GM10248 (cell line): ENCODE measurements around the gene PPP2R2C.

Experiments
- CTCF ChIA-PET: fragments of 300-600 bp; sonication (Branson Sonifier 250); formaldehyde crosslinking; extraction: SDS; loops from one replicate; lab custom pipeline; 2021; ENCODE audit warnings: antibody characterized with exemption; lab: Yijun Ruan, JAX
- POLR2A ChIA-PET: fragments of 350-650 bp; sonication (Branson Sonifier 250); formaldehyde crosslinking; extraction: SDS; loops from one replicate; lab custom pipeline; 2020; ENCODE audit warnings: antibody characterized with exemption; lab: Yijun Ruan, JAX
- DNase-seq: peaks from one replicate; pipeline ENCODE4 v3.0.0; 2012; ENCODE audit errors: extremely low spot score
- CTCF ChIP-seq: IDR thresholded peaks from 2 replicates; pipeline ENCODE4 v1.5.1; 2012; ENCODE audit warnings: mild to moderate bottlenecking, low read depth; ENCODE audit errors: extremely low read depth, missing control alignments, control extremely low read depth

PPP2R2C gene

DNA sequence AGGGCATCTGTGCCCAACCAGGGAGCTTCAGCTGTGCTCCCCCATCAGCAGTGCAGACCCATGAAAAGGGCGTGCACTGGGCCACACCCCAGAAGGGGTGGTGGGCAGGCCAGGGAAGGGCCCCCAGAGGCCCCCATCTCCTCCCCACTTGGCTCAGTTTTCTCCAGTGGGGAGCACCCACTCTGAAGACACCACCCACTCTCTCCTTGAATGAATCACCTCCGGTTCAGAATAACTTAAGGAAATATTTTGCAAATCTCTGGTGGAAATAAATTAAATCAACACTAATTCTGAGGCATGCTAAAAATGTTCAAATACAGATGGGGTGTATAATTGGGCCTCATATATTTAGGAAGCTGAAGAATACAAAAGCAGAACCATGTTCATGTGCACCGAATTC, 41.3 kb upstream of the PPP2R2C start:
- ChIA-PET CTCF (interaction anchor here (1.4 kb wide), 1 partner anchor 32 kb away, joined by 5 read pairs; no protein-coding TSS in a partner anchor), POLR2A (no interaction called here)
- TF ChIP-seq CTCF: no peak
- no peak for DNase-seq

- ChIA-PET POLR2A (no interaction called here), CTCF (no interaction called here)
- DNase-seq: no peak
- no peak for TF ChIP-seq CTCF
These were observed 37.2 kb upstream of the PPP2R2C start for GRCh38 chr4:6509587-6509986.

DNA sequence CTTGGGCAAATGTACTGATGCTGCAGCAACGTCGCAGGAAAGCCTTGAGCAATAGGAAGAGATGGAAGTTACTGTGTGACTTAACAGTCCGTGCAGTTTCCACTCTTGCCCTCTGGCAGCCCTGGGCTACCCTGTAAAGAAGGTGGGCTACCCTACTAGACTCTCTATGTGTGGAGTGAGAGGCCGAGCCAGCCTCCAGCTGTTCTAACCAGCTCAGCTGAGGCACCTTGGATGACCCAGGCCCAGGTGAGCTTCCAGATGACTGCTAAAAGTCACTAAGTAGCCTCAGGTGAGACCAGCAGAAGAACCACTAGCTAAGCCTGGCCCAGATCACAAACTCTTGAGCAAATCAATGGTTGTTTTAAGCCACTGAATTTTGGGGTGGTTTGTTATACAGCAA, 34.9 kb upstream of the PPP2R2C start:
- ChIA-PET POLR2A (no interaction called here), CTCF (interaction anchor here (0.8 to 1.2 kb wide), 2 partner anchors 9 to 18 kb away, joined by 4 read pairs; no protein-coding TSS in a partner anchor)
- no peak for DNase-seq
- TF ChIP-seq CTCF: no peak

DNA sequence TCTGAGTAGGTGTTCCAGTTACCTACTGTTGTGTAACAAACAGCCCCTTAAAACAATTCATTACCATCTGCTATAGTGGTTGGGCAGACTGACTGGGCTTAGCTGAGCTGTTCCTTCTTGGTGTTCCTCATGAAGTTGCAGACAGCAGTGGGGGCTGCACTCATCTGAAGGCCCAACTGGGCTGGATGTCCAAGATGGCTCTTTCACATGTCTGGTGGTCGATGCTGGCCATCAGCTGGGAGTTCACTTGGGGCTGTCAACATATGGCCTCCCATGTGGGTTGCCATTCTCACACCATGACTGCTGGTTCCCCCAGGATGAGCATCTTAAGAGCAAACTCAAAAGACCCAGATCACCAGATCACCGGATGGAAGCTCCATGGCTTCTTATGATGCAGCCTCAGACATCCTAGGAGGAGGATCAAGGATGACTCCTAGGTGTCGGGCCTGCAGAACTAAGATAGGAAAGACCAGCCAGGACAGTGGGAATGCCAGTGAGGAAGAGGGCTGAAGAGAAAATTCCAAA, 34.3 kb upstream of the PPP2R2C start:
- DNase-seq: no peak
- TF ChIP-seq CTCF: no peak
- ChIA-PET POLR2A (no interaction called here), CTCF (interaction anchor here (0.8 kb wide), 1 partner anchor 8 kb away, joined by 4 read pairs; no protein-coding TSS in a partner anchor)

DNA sequence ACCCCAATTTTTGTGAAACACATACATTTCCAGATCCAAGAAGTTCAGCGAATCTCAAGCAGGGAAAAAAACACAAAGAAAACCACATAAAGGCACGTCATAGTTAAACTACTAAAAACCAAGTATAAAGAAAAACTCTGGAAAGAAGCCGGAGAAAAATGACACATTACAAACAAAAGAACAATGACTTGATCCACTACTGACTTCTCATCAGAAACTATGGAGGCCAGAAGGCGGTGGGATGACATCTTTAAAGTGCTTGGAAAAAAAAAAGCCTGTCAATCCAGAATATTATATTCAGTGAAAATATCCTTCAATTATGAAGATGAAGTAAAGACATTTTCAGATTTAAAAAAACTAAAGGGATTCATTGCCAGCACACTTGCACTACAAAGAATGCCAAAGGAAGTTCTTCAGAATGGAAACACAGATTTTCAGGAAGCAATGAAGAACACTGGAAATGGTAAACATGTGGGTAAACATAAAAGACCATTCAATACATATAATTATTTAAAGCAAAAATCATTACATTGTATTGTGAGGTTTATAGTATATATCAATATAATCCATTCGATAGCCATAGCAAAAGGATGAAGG, 32.6 kb upstream of the PPP2R2C start:
- no peak for TF ChIP-seq CTCF
- ChIA-PET POLR2A (no interaction called here), CTCF (no interaction called here)
- DNase-seq: no peak

DNA sequence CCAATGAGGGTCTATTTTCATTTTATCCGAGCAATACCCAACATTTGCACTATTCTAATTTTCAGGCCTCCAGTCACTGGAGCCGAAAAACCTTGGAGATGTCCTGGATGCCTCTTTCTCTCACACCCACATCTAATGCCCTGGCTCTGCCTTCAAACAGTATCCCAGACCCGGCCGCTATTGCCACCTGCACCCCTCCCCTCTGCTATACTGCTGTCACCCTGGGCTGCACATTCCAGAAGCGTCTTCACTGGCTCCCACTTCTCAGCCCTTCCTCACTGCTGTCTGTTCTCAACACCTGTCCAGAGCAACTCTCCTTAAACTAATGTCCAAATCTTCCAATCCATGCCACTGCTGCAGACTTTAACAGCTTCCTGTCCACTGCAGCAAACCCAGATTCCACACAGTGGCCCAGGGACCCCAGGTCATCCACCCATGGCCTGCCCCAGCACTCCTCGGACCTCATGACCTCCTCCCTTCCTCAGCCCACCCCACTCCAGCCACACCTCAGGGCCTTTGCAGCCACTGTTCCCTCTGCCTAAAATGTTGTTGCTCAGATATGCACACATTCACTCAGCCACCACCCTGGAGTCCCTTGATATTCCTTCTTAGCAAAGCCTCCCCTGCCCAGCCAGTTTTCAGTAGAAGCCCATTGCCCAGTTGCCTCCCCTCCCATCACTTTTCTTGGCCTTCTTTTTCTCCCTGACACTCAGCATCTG, 30.5 kb upstream of the PPP2R2C start:
- POLR2A ChIA-PET: no interaction called here
- CTCF ChIA-PET: no interaction called here
- no peak for DNase-seq
- TF ChIP-seq CTCF: no peak
